HCT116 (cell line): Measurements from ENCODE around the gene FXYD6. TPM values are rescaled to one million over a fixed set of nuclear protein-coding genes. Genes with fewer than 3 reads are reported as not detected.

Source experiments
- ATAC-seq: fragments of 200-7000 bp; cut with Tn5 transposase; 2 replicates; pipeline ENCODE4 v1.9.1; 2020; ENCODE audit warnings: mild to moderate bottlenecking, moderate library complexity
- BruUV-seq: library from RNA; stranded (reverse); fragments of 400-500 nt; replicated peaks from 2 replicates; lab custom pipeline; 2021; lab: Mats Ljungman, UMichigan
- CTCF ChIA-PET: fragments of 300-600 bp; sonication (Branson Sonifier 250); formaldehyde crosslinking; loops from one replicate; lab custom pipeline; 2021; ENCODE audit warnings: antibody characterized with exemption; lab: Charles Lee
- POLR2A ChIA-PET: fragments of 300-600, 350-600 bp; sonication (Branson Sonifier 250); formaldehyde crosslinking; loops from one replicate; lab custom pipeline; 2021; ENCODE audit warnings: antibody characterized with exemption; lab: Charles Lee
- RAD21 ChIA-PET, 2 experiments: fragments of 300-600 bp; sonication (Branson Sonifier 250); formaldehyde crosslinking; loops; one replicate each; lab custom pipeline; 2023; ENCODE audit warnings: low total read pairs in 2 of 2; ENCODE audit not compliant: uncharacterized antibody in 2 of 2, unreplicated experiment in 2 of 2, low non-redundant PET in 1 of 2; lab: Charles Lee
- DNase-seq: peaks from one replicate; pipeline ENCODE4 v3.0.0-alpha.2; 2010; ENCODE audit warnings: low read depth, low spot score
- H2AFZ ChIP-seq: fragments of 200-600 bp; shearing (Covaris generic), sonication (generic); 2 replicates; pipeline ENCODE4 v1.6.1; 2017; ENCODE audit warnings: low read depth, mixed run types, mixed read lengths, antibody characterized with exemption, low read length; ENCODE audit not compliant: poor library complexity, severe bottlenecking
- H3K27ac ChIP-seq: 2 replicates; pipeline ENCODE4 v1.5.1; 2012; ENCODE audit warnings: low read depth, low read length
- H3K27me3 ChIP-seq: fragments of 200-600 bp; sonication (generic); 2 replicates; pipeline ENCODE4 v1.6.1; 2016; ENCODE audit warnings: mixed run types, low read length, mixed read lengths; ENCODE audit not compliant: insufficient read depth
- H3K36me3 ChIP-seq, 2 experiments: fragments of 200-500 bp in 1 of 2; fragments of 200-600 bp in 1 of 2; sonication (Bioruptor generic) in 1 of 2; sonication (generic) in 1 of 2; 2 replicates each; pipeline versions ENCODE4 v1.5.1 to v1.6.1; 2014 to 2016; ENCODE audit warnings: low read length in 2 of 2, inconsistent platforms in 1 of 2, mixed read lengths in 1 of 2, mixed run types in 1 of 2; ENCODE audit not compliant: insufficient read depth in 2 of 2, control insufficient read depth in 1 of 2
- H3K4me1 ChIP-seq, 2 experiments: fragments of 200-600 bp in 1 of 2; sonication (generic) in 1 of 2; 2 replicates each; pipeline versions ENCODE4 v1.5.1 to v1.6.1; 2012 to 2017; ENCODE audit warnings: low read length in 2 of 2, inconsistent platforms in 1 of 2, mild to moderate bottlenecking in 1 of 2, mixed read lengths in 1 of 2, mixed run types in 1 of 2, moderate library complexity in 1 of 2; ENCODE audit not compliant: insufficient read depth in 2 of 2, control insufficient read depth in 1 of 2
- H3K4me2 ChIP-seq: fragments of 200-600 bp; sonication (generic); 2 replicates; pipeline ENCODE4 v1.6.1; 2017; ENCODE audit warnings: mixed run types, low read length, mixed read lengths
- H3K4me3 ChIP-seq, 2 experiments: fragments of 200-600 bp in 1 of 2; sonication (generic) in 1 of 2; replicated peaks in 1 of 2; 2 replicates each; pipeline ENCODE4 v1.5.1; 2011 to 2016; ENCODE audit warnings: low read length in 2 of 2, control low read depth in 1 of 2, low read depth in 1 of 2, mild to moderate bottlenecking in 1 of 2, mixed read lengths in 1 of 2, mixed run types in 1 of 2
- H3K79me2 ChIP-seq: fragments of 200-600 bp; sonication (generic); 2 replicates; pipeline ENCODE4 v1.6.1; 2017; ENCODE audit warnings: mild to moderate bottlenecking, mixed run types, low read length, moderate library complexity, mixed read lengths; ENCODE audit not compliant: insufficient read depth
- H3K9ac ChIP-seq: fragments of 200-600 bp; sonication (generic); 2 replicates; pipeline ENCODE4 v1.6.1; 2016; ENCODE audit warnings: low read length, mixed read lengths
- H3K9me2 ChIP-seq: fragments of 200-600 bp; sonication (generic), shearing (Covaris generic); 2 replicates; pipeline ENCODE4 v1.6.1; 2017; ENCODE audit warnings: mixed run types, mild to moderate bottlenecking, moderate library complexity; ENCODE audit not compliant: insufficient read depth
- H3K9me3 ChIP-seq, 2 experiments: fragments of 200-500 bp in 1 of 2; fragments of 200-600 bp in 1 of 2; sonication (Bioruptor generic) in 1 of 2; sonication (generic) in 1 of 2; 2 replicates each; pipeline ENCODE4 v1.6.1; 2014 to 2017; ENCODE audit warnings: low read length in 2 of 2, mixed read lengths in 2 of 2, inconsistent platforms in 1 of 2, low read depth in 1 of 2, mild to moderate bottlenecking in 1 of 2, mixed run types in 1 of 2, moderate library complexity in 1 of 2; ENCODE audit not compliant: control insufficient read depth in 1 of 2, insufficient read depth in 1 of 2
- H4K20me1 ChIP-seq: fragments of 200-600 bp; sonication (generic), shearing (Covaris generic); 2 replicates; pipeline ENCODE4 v1.6.1; 2017; ENCODE audit warnings: mixed run types, mild to moderate bottlenecking, moderate library complexity; ENCODE audit not compliant: insufficient read depth
- CBX3 ChIP-seq: IDR thresholded peaks from 2 replicates; pipeline ENCODE4 v1.6.1; 2012; ENCODE audit warnings: low read depth
- CEBPB ChIP-seq: IDR thresholded peaks from 2 replicates; pipeline ENCODE4 v1.6.1; 2012; ENCODE audit warnings: low read depth
- CTCF ChIP-seq, 3 experiments: fragments of 200-600 bp in 1 of 3; sonication (generic) in 1 of 3; IDR thresholded peaks in 2 of 3; conservative IDR thresholded peaks in 1 of 3; 2 replicates each; pipeline ENCODE4 v1.5.1; 2012 to 2017; ENCODE audit warnings: low read depth in 2 of 3, low read length in 2 of 3, antibody characterized with exemption in 1 of 3, borderline replicate concordance in 1 of 3, control low read depth in 1 of 3, mild to moderate bottlenecking in 1 of 3, mixed read lengths in 1 of 3, mixed run types in 1 of 3, moderate library complexity in 1 of 3; ENCODE audit not compliant: insufficient read depth in 1 of 3
- EGR1 ChIP-seq: IDR thresholded peaks from 2 replicates; pipeline ENCODE4 v1.6.1; 2012; ENCODE audit warnings: low read depth
- ELF1 ChIP-seq: IDR thresholded peaks from 2 replicates; pipeline ENCODE4 v1.6.1; 2012; ENCODE audit warnings: low read depth, borderline replicate concordance
- EZH2phosphoT487 ChIP-seq: fragments of 200-600 bp; IDR thresholded peaks from 2 replicates; pipeline ENCODE4 v1.6.1; 2018; ENCODE audit warnings: antibody characterized with exemption, borderline replicate concordance
- FOSL1 ChIP-seq: IDR thresholded peaks from 2 replicates; pipeline ENCODE4 v1.6.1; 2012; ENCODE audit warnings: low read depth
- JUND ChIP-seq: IDR thresholded peaks from 2 replicates; pipeline ENCODE4 v1.6.1; 2012
- MAX ChIP-seq: IDR thresholded peaks from 2 replicates; pipeline ENCODE4 v1.6.1; 2012
- RAD21 ChIP-seq: IDR thresholded peaks from 2 replicates; pipeline ENCODE4 v1.6.1; 2012; ENCODE audit warnings: low read depth, mild to moderate bottlenecking
- SIN3A ChIP-seq: IDR thresholded peaks from 2 replicates; pipeline ENCODE4 v1.6.1; 2012; ENCODE audit warnings: low read depth
- SRF ChIP-seq: IDR thresholded peaks from 2 replicates; pipeline ENCODE4 v1.6.1; 2012; ENCODE audit warnings: low read depth
- TCF7L2 ChIP-seq: IDR thresholded peaks from 2 replicates; pipeline ENCODE4 v1.7.0; 2011; ENCODE audit warnings: borderline replicate concordance, inconsistent platforms; ENCODE audit not compliant: insufficient read depth, insufficient read length; ENCODE audit errors: extremely low read depth
- YY1 ChIP-seq: IDR thresholded peaks from 2 replicates; pipeline ENCODE4 v1.6.1; 2011; ENCODE audit warnings: low read length, low read depth, moderate library complexity, mild to moderate bottlenecking; ENCODE audit not compliant: insufficient replicate concordance; ENCODE audit errors: extremely low read depth
- ZNF274 ChIP-seq: fragments of 200-500 bp; sonication (Bioruptor generic); IDR thresholded peaks from 2 replicates; pipeline ENCODE4 v1.6.1; 2014; ENCODE audit warnings: mild to moderate bottlenecking, low read depth, low read length, inconsistent platforms
- intact Hi-C: fragments of 100-400 bp; cut with micrococcal nuclease; formaldehyde crosslinking; loops from 2 replicates; pipeline ENCODE4 v1.10.0; 2022
- total RNA-seq: library from RNA; stranded (reverse); gene quantifications from one replicate; pipeline ENCODE4 v1.2.1, GENCODE V29; 2021; ENCODE audit not compliant: unreplicated experiment
- TF ChIP-seq, protein P1 (sequence below): IDR thresholded peaks from 2 replicates; pipeline ENCODE4 v1.6.1; 2012; ENCODE audit warnings: low read depth
- TF ChIP-seq, protein P2 (sequence below): IDR thresholded peaks from 2 replicates; pipeline ENCODE4 v1.6.1; 2011; ENCODE audit warnings: mild to moderate bottlenecking, low read length, moderate library complexity; ENCODE audit not compliant: insufficient replicate concordance; ENCODE audit errors: extremely low read depth
- TF ChIP-seq, protein P3 (sequence below): IDR thresholded peaks from 2 replicates; pipeline ENCODE4 v1.6.1; 2012

The FXYD6 gene
- total RNA-seq, 1 experiment from 2014 or later, result 2.5 TPM

DNA sequence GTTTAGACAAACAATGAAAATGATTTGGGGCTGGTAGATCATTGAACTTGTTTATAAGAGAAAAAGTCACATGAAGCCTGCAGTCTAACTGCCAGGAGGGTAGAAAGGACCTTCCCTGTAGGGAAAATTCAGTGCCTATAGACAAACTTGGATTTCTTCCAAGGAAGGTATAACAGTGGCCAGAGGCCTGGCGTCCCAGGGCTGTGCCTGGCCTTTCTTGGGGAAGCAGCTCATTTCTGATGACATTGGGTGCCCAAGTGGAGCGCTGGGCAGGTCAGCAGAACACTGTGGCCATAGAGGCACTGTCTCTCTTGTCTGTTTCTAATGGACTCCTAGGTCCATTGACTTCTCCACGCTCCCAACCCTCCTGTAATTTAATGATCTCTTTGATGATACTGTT lies 6.6 kb upstream of the FXYD6 start:
- POLR2A ChIA-PET, result no interaction called here
- no peaks in the 10 kb centered on the region for H3K9me2 ChIP-seq
- CTCF ChIA-PET, result no interaction called here
- no peak for ATAC-seq
- peaks cover 29% of the 10 kb centered on the region; the same call in 1 of the 2 replicates for H3K27me3 ChIP-seq
- intact Hi-C loops, result no loop called here
- no peaks in the 10 kb centered on the region for H3K4me1 ChIP-seq
- no peak for TF ChIP-seq EZH2phosphoT487
- TF ChIP-seq ELF1, result no peak
- TF ChIP-seq, protein P1, sequence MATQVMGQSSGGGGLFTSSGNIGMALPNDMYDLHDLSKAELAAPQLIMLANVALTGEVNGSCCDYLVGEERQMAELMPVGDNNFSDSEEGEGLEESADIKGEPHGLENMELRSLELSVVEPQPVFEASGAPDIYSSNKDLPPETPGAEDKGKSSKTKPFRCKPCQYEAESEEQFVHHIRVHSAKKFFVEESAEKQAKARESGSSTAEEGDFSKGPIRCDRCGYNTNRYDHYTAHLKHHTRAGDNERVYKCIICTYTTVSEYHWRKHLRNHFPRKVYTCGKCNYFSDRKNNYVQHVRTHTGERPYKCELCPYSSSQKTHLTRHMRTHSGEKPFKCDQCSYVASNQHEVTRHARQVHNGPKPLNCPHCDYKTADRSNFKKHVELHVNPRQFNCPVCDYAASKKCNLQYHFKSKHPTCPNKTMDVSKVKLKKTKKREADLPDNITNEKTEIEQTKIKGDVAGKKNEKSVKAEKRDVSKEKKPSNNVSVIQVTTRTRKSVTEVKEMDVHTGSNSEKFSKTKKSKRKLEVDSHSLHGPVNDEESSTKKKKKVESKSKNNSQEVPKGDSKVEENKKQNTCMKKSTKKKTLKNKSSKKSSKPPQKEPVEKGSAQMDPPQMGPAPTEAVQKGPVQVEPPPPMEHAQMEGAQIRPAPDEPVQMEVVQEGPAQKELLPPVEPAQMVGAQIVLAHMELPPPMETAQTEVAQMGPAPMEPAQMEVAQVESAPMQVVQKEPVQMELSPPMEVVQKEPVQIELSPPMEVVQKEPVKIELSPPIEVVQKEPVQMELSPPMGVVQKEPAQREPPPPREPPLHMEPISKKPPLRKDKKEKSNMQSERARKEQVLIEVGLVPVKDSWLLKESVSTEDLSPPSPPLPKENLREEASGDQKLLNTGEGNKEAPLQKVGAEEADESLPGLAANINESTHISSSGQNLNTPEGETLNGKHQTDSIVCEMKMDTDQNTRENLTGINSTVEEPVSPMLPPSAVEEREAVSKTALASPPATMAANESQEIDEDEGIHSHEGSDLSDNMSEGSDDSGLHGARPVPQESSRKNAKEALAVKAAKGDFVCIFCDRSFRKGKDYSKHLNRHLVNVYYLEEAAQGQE, result no peak
- TF ChIP-seq YY1, result no peak
- TF ChIP-seq JUND, result no peak
- TF ChIP-seq, protein P2, sequence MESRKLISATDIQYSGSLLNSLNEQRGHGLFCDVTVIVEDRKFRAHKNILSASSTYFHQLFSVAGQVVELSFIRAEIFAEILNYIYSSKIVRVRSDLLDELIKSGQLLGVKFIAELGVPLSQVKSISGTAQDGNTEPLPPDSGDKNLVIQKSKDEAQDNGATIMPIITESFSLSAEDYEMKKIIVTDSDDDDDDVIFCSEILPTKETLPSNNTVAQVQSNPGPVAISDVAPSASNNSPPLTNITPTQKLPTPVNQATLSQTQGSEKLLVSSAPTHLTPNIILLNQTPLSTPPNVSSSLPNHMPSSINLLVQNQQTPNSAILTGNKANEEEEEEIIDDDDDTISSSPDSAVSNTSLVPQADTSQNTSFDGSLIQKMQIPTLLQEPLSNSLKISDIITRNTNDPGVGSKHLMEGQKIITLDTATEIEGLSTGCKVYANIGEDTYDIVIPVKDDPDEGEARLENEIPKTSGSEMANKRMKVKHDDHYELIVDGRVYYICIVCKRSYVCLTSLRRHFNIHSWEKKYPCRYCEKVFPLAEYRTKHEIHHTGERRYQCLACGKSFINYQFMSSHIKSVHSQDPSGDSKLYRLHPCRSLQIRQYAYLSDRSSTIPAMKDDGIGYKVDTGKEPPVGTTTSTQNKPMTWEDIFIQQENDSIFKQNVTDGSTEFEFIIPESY, result no peak
- no peak for TF ChIP-seq RAD21
- no peak for TF ChIP-seq CBX3
- no peak for TF ChIP-seq MAX
- no peak for TF ChIP-seq FOSL1
- no peak for TF ChIP-seq CTCF (IDR thresholded peaks at IDR 0.05 in 2 of 3, conservative IDR thresholded peaks at IDR 0.05 in 1 of 3; ENCODE audit: borderline replicate concordance in 1 of 3, insufficient read depth in 1 of 3, low read depth in 2 of 3, low read length in 2 of 3)
- TF ChIP-seq CEBPB, result no peak
- no peak for TF ChIP-seq SRF
- TF ChIP-seq SIN3A, result no peak
- no peak for TF ChIP-seq EGR1
- TF ChIP-seq ZNF274, result no peak
- TF ChIP-seq, protein P3, sequence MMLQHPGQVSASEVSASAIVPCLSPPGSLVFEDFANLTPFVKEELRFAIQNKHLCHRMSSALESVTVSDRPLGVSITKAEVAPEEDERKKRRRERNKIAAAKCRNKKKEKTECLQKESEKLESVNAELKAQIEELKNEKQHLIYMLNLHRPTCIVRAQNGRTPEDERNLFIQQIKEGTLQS, result no peak
- no peak for TF ChIP-seq TCF7L2
- TF ChIP-seq, all 23 proteins: peak for 0
- no peak overlapping the region for H3K9ac ChIP-seq
- H3K36me3 ChIP-seq, result no peaks in the 10 kb centered on the region
- no peak overlapping the region for H3K27ac ChIP-seq
- no peaks in the 10 kb centered on the region for H4K20me1 ChIP-seq
- no peak for DNase-seq
- RAD21 ChIA-PET, result no interaction called here
- H3K4me3 ChIP-seq, result no peak overlapping the region
- no peaks in the 10 kb centered on the region for H3K9me3 ChIP-seq
- no peaks in the 10 kb centered on the region for H3K79me2 ChIP-seq
- no peak overlapping the region for H2AFZ ChIP-seq
- no peak overlapping the region for H3K4me2 ChIP-seq
- BruUV-seq, result no TSS peak
